GM18951 (cell line): ENCODE data around the gene FAM174C.

Source experiments
- POLR2A ChIP-seq: IDR thresholded peaks from 4 replicates; pipeline ENCODE4 v1.6.1; 2011; ENCODE audit warnings: mild to moderate bottlenecking; ENCODE audit not compliant: insufficient read length, insufficient read depth; ENCODE audit errors: extremely low read depth
- in situ Hi-C: fragments of 300-500 bp; cut with MboI; formaldehyde crosslinking; loops from one replicate; pipeline ENCODE4 v1.12.0; 2022; ENCODE audit warnings: low sequenced_read_pairs, mixed read lengths, inconsistent platforms; ENCODE audit not compliant: unreplicated experiment

FAM174C gene

GRCh38 chr19:1283207-1283916 is 8.0 kb downstream of the FAM174C start:
- in situ Hi-C loops = no loop called here
- TF ChIP-seq POLR2A = no peak

- no peak for TF ChIP-seq POLR2A
- in situ Hi-C loops = no loop called here
These were observed 8.6 kb downstream of the FAM174C start for GRCh38 chr19:1283917-1284292.

GRCh38 chr19:1284293-1284978 is 9.1 kb downstream of the FAM174C start:
- no peak for TF ChIP-seq POLR2A
- in situ Hi-C loops = no loop called here

GRCh38 chr19:1284979-1285736 is 9.8 kb downstream of the FAM174C start:
- in situ Hi-C loops = no loop called here
- no peak for TF ChIP-seq POLR2A

GRCh38 chr19:1285737-1286360 is 10.5 kb downstream of the FAM174C start, which contains the start of gene EFNA2:
Gene EFNA2, plus strand, starts transcription at chr19:1285873. Its CDS starts 296 bp downstream, at chr19:1286169.
- no peak for TF ChIP-seq POLR2A
- in situ Hi-C loops = no loop called here

- in situ Hi-C loops = no loop called here
- no peak for TF ChIP-seq POLR2A
These were observed 11.4 kb downstream of the FAM174C start for GRCh38 chr19:1286487-1287353.

- no peak for TF ChIP-seq POLR2A
These were observed 12.3 kb downstream of the FAM174C start for GRCh38 chr19:1287354-1288225.

GRCh38 chr19:1288226-1288612 is 12.9 kb downstream of the FAM174C start:
- in situ Hi-C loops = no loop called here
- no peak for TF ChIP-seq POLR2A

More at GRCh38 chr19:1287354-1288225, 12.3 kb downstream of the FAM174C start:
- in situ Hi-C loops = no loop called here

GRCh38 chr19:1288833-1289685 is 13.7 kb downstream of the FAM174C start:
- no peak for TF ChIP-seq POLR2A
- in situ Hi-C loops = no loop called here

- no peak for TF ChIP-seq POLR2A
- in situ Hi-C loops = no loop called here
These were observed 14.3 kb downstream of the FAM174C start for GRCh38 chr19:1289686-1290025.
